Epidermal melanocyte (primary cell): Measurements from ENCODE around the gene HACD2.

Experiments
- DNase-seq: peaks from one replicate; pipeline ENCODE4 v3.0.0; 2011; ENCODE audit warnings: low spot score; ENCODE audit not compliant: insufficient read length

HACD2 gene

GRCh38 chr3:123448536-123449101 is 136.2 kb downstream of the HACD2 start, which contains the start of gene ADCY5:
Gene ADCY5, minus strand, starts transcription at chr3:123449090. Its CDS starts 545 bp downstream, at chr3:123448545.
- DNase-seq, result no peak

GRCh38 chr3:123447749-123448517 is 136.9 kb downstream of the HACD2 start:
- no peak for DNase-seq

GRCh38 chr3:123447416-123447748 is 137.5 kb downstream of the HACD2 start:
- no peak for DNase-seq

GRCh38 chr3:123446610-123447109 is 138.2 kb downstream of the HACD2 start:
- no peak for DNase-seq

GRCh38 chr3:123446210-123446609 is 138.6 kb downstream of the HACD2 start:
- DNase-seq, result no peak

GRCh38 chr3:123445702-123446101 is 139.2 kb downstream of the HACD2 start:
- DNase-seq, result no peak

GRCh38 chr3:123444744-123445143 is 140.1 kb downstream of the HACD2 start:
- no peak for DNase-seq

GRCh38 chr3:123444023-123444422 is 140.8 kb downstream of the HACD2 start:
- DNase-seq, result no peak

- DNase-seq, result no peak
Measured at GRCh38 chr3:123442908-123443307, 141.9 kb downstream of the HACD2 start.

GRCh38 chr3:123442125-123442524 is 142.7 kb downstream of the HACD2 start:
- DNase-seq, result no peak
